ENCODE data around the gene ZNF746.

GRCh38 chr7:149497467-149498261, at the start of gene ZNF746:
- TF ChIP-seq CTCF (conservative IDR thresholded peaks at IDR 0.05 in 1 of 2, IDR thresholded peaks at IDR 0.05 in 1 of 2; ENCODE audit: low read depth in 1 of 2, low read length in 2 of 2) (peak; percentile 35 to 37), EZH2 (IDR thresholded peaks at IDR 0.05; ENCODE audit: low read length, missing control alignments) (no peak)
